Peyer's patch (tissue), 4 donors: Measurements from ENCODE around the gene CRLF1. TPM values are rescaled to one million over a fixed set of nuclear protein-coding genes. Genes with fewer than 3 reads are reported as not detected.

Experiments used
- DNase-seq, 3 donors: peaks; one replicate each; pipeline ENCODE4 v3.0.0-alpha.2; 2017 to 2019
- H3K27ac ChIP-seq, 4 donors: fragments of 200-600 bp; sonication (generic); one replicate each; pipeline ENCODE4 v1.5.1; 2016 to 2019
- H3K27me3 ChIP-seq, 2 donors: fragments of 200-600 bp; sonication (generic); one replicate each; pipeline ENCODE4 v1.5.1; 2019
- H3K36me3 ChIP-seq, 3 donors: fragments of 200-600 bp; sonication (generic); one replicate each; pipeline ENCODE4 v1.5.1; 2016 to 2019
- H3K4me1 ChIP-seq, 4 donors: fragments of 200-600 bp; sonication (generic); one replicate each; pipeline ENCODE4 v1.5.1; 2016 to 2019
- H3K4me3 ChIP-seq, 4 donors: fragments of 200-600 bp; sonication (generic); 1 replicate in 3 of 4; 2 replicates in 1 of 4; pipeline ENCODE4 v1.5.1; 2016 to 2019; ENCODE audit warnings: mild to moderate bottlenecking in 1 of 4
- H3K9me3 ChIP-seq, 4 donors: fragments of 200-600 bp; sonication (generic); one replicate each; pipeline ENCODE4 v1.5.1; 2016 to 2019; ENCODE audit warnings: mild to moderate bottlenecking in 1 of 4
- POLR2A ChIP-seq, 2 donors: fragments of 450-650 bp; IDR thresholded peaks; one replicate each; pipeline ENCODE4 v1.5.1; 2017; ENCODE audit warnings: antibody characterized with exemption in 2 of 2, mild to moderate bottlenecking in 2 of 2, moderate library complexity in 2 of 2
- total RNA-seq, 4 donors: library from RNA; depleted of rRNA; stranded (reverse); fragments of >200 nt; gene quantifications; one replicate each; pipeline ENCODE4 v1.1.0, GENCODE V29; 2016
- TF ChIP-seq, protein P1 (sequence below), 6 experiments: fragments of 450-650 bp in 4 of 6; fragments of 200-600 bp in 2 of 6; sonication (generic) in 1 of 6; IDR thresholded peaks; one replicate each; pipeline ENCODE4 v1.5.1; 2017 to 2019; ENCODE audit warnings: antibody characterized with exemption in 6 of 6, mild to moderate bottlenecking in 3 of 6, moderate library complexity in 1 of 6

The CRLF1 gene
- total RNA-seq, 4 donors from 2014 or later = 4.0 to 28.9 (median 23.3) TPM

DNA sequence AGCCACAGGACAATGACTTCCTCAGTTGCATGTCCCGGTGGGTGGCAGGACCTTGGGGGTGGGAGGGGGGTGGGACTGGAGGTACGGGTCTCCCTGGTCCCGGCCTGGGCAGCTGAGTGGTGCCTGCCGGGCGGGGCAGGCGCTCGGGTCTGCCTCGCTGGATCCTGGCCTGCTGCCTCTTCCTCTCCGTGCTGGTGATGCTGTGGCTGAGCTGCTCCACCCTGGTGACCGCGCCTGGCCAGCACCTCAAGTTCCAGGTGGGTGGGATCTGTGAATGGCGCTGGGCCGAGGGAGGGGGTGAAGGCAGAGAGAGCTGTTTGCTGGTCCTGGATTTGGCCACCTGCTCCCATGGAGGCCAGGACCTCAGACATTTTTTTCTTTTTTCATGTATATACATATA, 11.6 kb upstream of the CRLF1 start:
- peaks cover 0 to 3% (median under 1%) of the 10 kb centered on the region in 4 donors for H3K4me1 ChIP-seq
- DNase-seq = no peak
- H3K9me3 ChIP-seq = no peaks in the 10 kb centered on the region
- H3K27ac ChIP-seq = no peak overlapping the region
- H3K4me3 ChIP-seq = no peak overlapping the region
- TF ChIP-seq, protein P1, sequence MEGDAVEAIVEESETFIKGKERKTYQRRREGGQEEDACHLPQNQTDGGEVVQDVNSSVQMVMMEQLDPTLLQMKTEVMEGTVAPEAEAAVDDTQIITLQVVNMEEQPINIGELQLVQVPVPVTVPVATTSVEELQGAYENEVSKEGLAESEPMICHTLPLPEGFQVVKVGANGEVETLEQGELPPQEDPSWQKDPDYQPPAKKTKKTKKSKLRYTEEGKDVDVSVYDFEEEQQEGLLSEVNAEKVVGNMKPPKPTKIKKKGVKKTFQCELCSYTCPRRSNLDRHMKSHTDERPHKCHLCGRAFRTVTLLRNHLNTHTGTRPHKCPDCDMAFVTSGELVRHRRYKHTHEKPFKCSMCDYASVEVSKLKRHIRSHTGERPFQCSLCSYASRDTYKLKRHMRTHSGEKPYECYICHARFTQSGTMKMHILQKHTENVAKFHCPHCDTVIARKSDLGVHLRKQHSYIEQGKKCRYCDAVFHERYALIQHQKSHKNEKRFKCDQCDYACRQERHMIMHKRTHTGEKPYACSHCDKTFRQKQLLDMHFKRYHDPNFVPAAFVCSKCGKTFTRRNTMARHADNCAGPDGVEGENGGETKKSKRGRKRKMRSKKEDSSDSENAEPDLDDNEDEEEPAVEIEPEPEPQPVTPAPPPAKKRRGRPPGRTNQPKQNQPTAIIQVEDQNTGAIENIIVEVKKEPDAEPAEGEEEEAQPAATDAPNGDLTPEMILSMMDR (IDR thresholded peaks at IDR 0.05) = no peak
- TF ChIP-seq POLR2A (IDR thresholded peaks at IDR 0.05) = no peak
- H3K36me3 ChIP-seq = no peaks in the 10 kb centered on the region
- peaks cover 0 to 9% of the 10 kb centered on the region in 2 donors for H3K27me3 ChIP-seq

DNA sequence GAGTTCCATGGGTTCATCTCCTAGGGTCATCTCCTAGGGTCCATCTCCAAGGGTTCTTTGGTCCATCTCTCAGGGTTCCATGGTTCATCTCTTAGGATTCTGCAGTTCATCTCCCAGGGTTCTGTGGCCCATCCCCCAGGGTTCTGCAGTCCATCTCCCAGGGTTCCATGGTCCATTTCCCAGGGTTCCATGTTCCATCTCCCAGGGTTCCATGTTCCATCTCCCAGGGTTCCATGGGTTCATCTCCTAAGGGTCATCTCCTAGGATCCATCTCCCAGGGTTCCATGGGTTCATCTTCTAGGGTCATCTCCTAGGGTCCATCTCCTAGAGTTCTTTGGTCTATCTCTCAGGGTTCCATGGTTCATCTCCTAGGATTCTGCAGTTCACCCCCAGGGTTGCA, 11.0 kb upstream of the CRLF1 start:
- Histone ChIP-seq H3K4me1 (peaks cover 0 to 10% (median 6%) of the 10 kb centered on the region in 4 donors), H3K36me3 (no peaks in the 10 kb centered on the region), H3K9me3 (no peaks in the 10 kb centered on the region), H3K27me3 (peaks cover 0 to 15% of the 10 kb centered on the region in 2 donors), H3K27ac (no peak overlapping the region), H3K4me3 (no peak overlapping the region)
- TF ChIP-seq, protein P1 (IDR thresholded peaks at IDR 0.05) = no peak
- no peak for TF ChIP-seq POLR2A (IDR thresholded peaks at IDR 0.05)
- DNase-seq = no peak

DNA sequence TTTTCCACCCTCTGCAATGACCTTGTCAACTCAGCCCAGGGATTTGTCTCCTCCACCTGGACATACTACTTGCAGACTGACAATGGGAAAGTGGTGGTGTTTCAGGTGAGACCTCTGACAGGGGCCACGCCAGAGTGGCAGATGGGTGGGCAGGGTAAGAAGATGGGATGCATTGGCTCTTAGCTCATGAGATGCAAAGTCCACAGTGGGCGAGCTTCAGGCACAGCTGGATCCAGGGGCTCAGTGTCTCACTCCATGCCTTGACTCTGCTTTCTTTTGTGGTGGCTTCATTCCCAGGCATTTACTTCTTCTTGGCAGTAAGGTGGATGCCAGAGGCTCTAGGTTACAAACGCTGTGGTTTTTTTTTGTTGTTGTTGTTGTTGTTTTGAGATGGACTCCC, 9.4 kb upstream of the CRLF1 start:
- Histone ChIP-seq H3K27ac (no peak overlapping the region), H3K4me3 (no peak overlapping the region), H3K9me3 (no peaks in the 10 kb centered on the region), H3K36me3 (no peaks in the 10 kb centered on the region), H3K27me3 (peaks cover 0 to 31% of the 10 kb centered on the region in 2 donors), H3K4me1 (peaks cover 0 to 26% (median 20%) of the 10 kb centered on the region in 4 donors)
- no peak for DNase-seq
- TF ChIP-seq, protein P1 (IDR thresholded peaks at IDR 0.05) = no peak
- TF ChIP-seq POLR2A (IDR thresholded peaks at IDR 0.05) = no peak

DNA sequence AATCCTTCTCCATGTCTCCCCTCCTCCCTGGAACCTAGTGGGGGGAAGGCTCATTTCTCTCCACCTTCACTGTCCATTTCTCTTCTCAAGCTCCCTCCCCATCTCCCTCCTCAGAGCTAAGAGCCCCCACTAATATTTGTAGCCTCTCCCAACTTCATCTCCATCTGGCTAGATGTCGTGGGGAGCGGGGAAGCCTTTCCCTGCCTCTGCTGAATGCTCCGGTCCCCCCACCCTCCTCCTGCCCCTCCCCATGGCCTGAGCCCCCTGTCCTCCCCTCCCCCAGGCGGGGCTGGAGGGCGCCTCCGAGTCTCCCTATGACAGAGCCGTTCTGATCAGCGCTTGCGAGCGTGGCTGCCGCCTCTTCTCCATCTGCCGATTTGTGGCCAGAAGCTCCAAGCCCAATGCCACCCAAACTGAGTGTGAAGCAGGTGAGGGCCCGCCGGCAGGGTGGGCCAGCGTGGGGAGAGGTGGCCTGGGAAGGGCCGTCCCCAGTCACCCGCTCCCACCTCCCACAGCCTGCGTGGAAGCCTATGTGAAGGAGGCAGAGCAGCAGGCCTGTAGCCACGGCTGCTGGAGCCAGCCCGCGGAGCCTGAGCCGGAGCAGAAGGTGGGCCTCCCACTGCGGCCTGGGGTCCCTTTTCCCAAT, 7.1 kb upstream of the CRLF1 start:
- no peak for DNase-seq
- Histone ChIP-seq H3K36me3 (no peaks in the 10 kb centered on the region), H3K9me3 (no peaks in the 10 kb centered on the region), H3K4me3 (no peak overlapping the region), H3K27ac (no peak overlapping the region), H3K4me1 (peaks cover 0 to 31% (median 22%) of the 10 kb centered on the region in 4 donors), H3K27me3 (peaks cover 0 to 49% of the 10 kb centered on the region in 2 donors)
- TF ChIP-seq POLR2A (IDR thresholded peaks at IDR 0.05) = no peak
- TF ChIP-seq, protein P1 (IDR thresholded peaks at IDR 0.05) = no peak

DNA sequence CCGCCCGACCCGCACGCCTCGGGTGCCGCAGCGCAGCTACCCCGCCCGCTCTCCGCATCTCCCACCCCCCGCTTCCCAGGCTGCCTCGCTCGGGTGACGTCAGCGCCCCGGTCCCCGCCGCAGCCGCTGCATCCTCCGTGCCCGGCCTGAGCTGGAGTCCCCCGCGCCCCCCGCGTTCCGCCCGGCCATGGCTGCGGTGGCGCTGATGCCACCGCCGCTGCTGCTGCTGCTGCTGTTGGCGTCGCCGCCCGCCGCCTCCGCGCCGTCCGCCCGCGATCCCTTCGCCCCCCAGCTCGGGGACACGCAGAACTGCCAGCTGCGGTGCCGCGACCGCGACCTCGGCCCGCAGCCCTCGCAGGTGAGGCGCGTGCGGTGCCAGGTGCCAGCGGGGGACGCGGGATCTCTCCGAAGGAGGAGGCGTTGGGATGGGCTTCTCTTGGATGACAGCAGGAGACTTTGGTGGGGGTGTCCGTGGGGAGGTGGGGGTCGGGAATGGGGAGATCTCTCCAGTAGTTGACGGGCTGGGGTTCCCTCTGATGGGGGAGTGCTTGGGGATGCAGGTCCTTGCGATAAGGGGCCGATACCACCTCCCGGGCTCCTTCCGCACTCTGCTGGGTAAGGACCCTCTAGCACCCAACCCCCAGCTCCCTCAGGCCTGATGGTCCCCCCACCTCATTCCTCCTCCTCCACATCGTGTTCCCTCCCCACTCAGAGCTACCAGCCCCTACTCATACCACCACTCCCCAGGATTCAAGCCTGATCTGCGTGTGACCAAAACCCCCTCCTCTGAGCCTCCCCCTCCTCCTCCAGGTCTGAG, 6.4 kb upstream of the CRLF1 start, which contains the start of gene TMEM59L:
Gene TMEM59L (plus strand): TSS at position 99 of the 817 bp plus-strand sequence. CDS start 89 bp downstream, at position 188.
- H3K36me3 ChIP-seq = no peaks in the 10 kb centered on the region
- peaks cover 0 to 31% (median 23%) of the 10 kb centered on the region in 4 donors for H3K4me1 ChIP-seq
- TF ChIP-seq POLR2A (IDR thresholded peaks at IDR 0.05) = no peak
- TF ChIP-seq, protein P1 (IDR thresholded peaks at IDR 0.05) = no peak
- H3K4me3 ChIP-seq = peak within 1 kb of the TSS; percentile 23 to 54 (median 48)
- no peaks in the 10 kb centered on the region for H3K9me3 ChIP-seq
- H3K27ac ChIP-seq = no peak within 1 kb of the TSS
- peaks cover 0 to 52% of the 10 kb centered on the region in 2 donors for H3K27me3 ChIP-seq
- peak in 1 of 3 donors; percentile 62 for DNase-seq
